B cell (primary cell): ENCODE results near the gene PAX2. TPM values are rescaled to one million over a fixed set of nuclear protein-coding genes. Genes with fewer than 3 reads are reported as not detected.

Source experiments
- ATAC-seq: fragments of 200-7000 bp; cut with Tn5 transposase; one replicate; pipeline ENCODE4 v1.10.0; 2021; ENCODE audit warnings: low read depth, mild to moderate bottlenecking, moderate number of reproducible peaks, moderate library complexity
- CTCF ChIA-PET: fragments of 350-600 bp; sonication (Branson Sonifier 250); formaldehyde crosslinking; loops from one replicate; lab custom pipeline; 2021; ENCODE audit warnings: antibody characterized with exemption, inconsistent platforms; lab: Charles Lee
- POLR2A ChIA-PET: fragments of 350-600 bp; sonication (Branson Sonifier 250); formaldehyde crosslinking; loops from one replicate; lab custom pipeline; 2021; ENCODE audit warnings: antibody characterized with exemption; lab: Charles Lee
- DNase-seq: peaks from one replicate; pipeline ENCODE4 v3.0.0; 2013
- H2AFZ ChIP-seq: 2 replicates; pipeline ENCODE4 v1.6.1; 2012; ENCODE audit warnings: mild to moderate bottlenecking, low read depth, low read length; ENCODE audit not compliant: insufficient read depth, poor library complexity, severe bottlenecking
- H3K27ac ChIP-seq, 2 donors: 1 replicate in 1 of 2; 2 replicates in 1 of 2; pipeline ENCODE4 v1.5.1; 2012 to 2013; ENCODE audit warnings: low read length in 2 of 2, mild to moderate bottlenecking in 2 of 2, moderate library complexity in 1 of 2
- H3K27me3 ChIP-seq, 4 experiments: fragments of 200-600 bp in 1 of 4; sonication (generic) in 1 of 4; replicated peaks in 1 of 4; 1 replicate in 2 of 4; 2 replicates in 2 of 4; pipeline versions ENCODE4 v1.6.1 to v1.7.0; 2013 to 2016; ENCODE audit warnings: low read length in 3 of 4, mild to moderate bottlenecking in 2 of 4, mixed read lengths in 1 of 4, moderate library complexity in 1 of 4; ENCODE audit not compliant: insufficient read depth in 4 of 4, control insufficient read depth in 3 of 4; ENCODE audit errors: control extremely low read depth in 1 of 4
- H3K36me3 ChIP-seq, 2 experiments: replicated peaks in 1 of 2; 1 replicate in 1 of 2; 2 replicates in 1 of 2; pipeline versions ENCODE4 v1.6.1 to v1.7.1; 2013; ENCODE audit warnings: low read length in 1 of 2; ENCODE audit not compliant: insufficient read depth in 2 of 2, control insufficient read depth in 1 of 2; ENCODE audit errors: control extremely low read depth in 1 of 2, extremely low read depth in 1 of 2
- H3K4me1 ChIP-seq, 2 donors: fragments of 200-600 bp in 1 of 2; sonication (generic) in 1 of 2; 1 replicate in 1 of 2; 2 replicates in 1 of 2; pipeline versions ENCODE4 v1.5.1 to v1.6.1; 2013 to 2017; ENCODE audit warnings: low read length in 2 of 2; ENCODE audit not compliant: control insufficient read depth in 2 of 2, insufficient read depth in 2 of 2
- H3K4me2 ChIP-seq: replicated peaks from 2 replicates; pipeline ENCODE3; 2012; ENCODE audit warnings: mild to moderate bottlenecking, low read depth, low read length; ENCODE audit not compliant: poor library complexity, severe bottlenecking
- H3K4me3 ChIP-seq, 5 experiments: fragments of 200-600 bp in 1 of 5; sonication (generic) in 1 of 5; 1 replicate in 3 of 5; 2 replicates in 2 of 5; pipeline versions ENCODE4 v1.5.1 to v1.7.0; 2011 to 2016; ENCODE audit warnings: low read length in 4 of 5, mild to moderate bottlenecking in 4 of 5, low read depth in 2 of 5, control low read depth in 1 of 5, moderate library complexity in 1 of 5; ENCODE audit not compliant: insufficient read depth in 1 of 5; ENCODE audit errors: control extremely low read depth in 1 of 5, extremely low read depth in 1 of 5
- H3K79me2 ChIP-seq: fragments of 200-600 bp; sonication (generic); one replicate; pipeline ENCODE4 v1.6.0; 2016; ENCODE audit warnings: low read length; ENCODE audit not compliant: control insufficient read depth, insufficient read depth
- H3K9ac ChIP-seq: fragments of 200-600 bp; sonication (generic); 2 replicates; pipeline ENCODE4 v1.6.1; 2017; ENCODE audit warnings: mild to moderate bottlenecking, low read length, moderate library complexity
- H3K9me3 ChIP-seq, 3 donors: one replicate each; pipeline versions ENCODE4 v1.6.1 to v1.7.1; 2013; ENCODE audit warnings: low read length in 2 of 3; ENCODE audit not compliant: control insufficient read depth in 2 of 3, insufficient read depth in 1 of 3; ENCODE audit errors: control extremely low read depth in 1 of 3
- H4K20me1 ChIP-seq: 2 replicates; pipeline ENCODE4 v1.6.0; 2012; ENCODE audit warnings: mild to moderate bottlenecking, low read length; ENCODE audit not compliant: insufficient read depth, control insufficient read depth, poor library complexity, severe bottlenecking
- H3K27ac Mint-ChIP-seq: one replicate; pipeline ENCODE4 v1.8.0; 2021; ENCODE audit warnings: mixed read lengths
- H3K27me3 Mint-ChIP-seq: one replicate; pipeline ENCODE4 v1.8.0; 2021; ENCODE audit warnings: mixed read lengths
- H3K4me1 Mint-ChIP-seq: one replicate; pipeline ENCODE4 v1.8.0; 2021; ENCODE audit warnings: mixed read lengths
- H3K4me3 Mint-ChIP-seq: one replicate; pipeline ENCODE4 v1.8.0; 2021; ENCODE audit warnings: mixed read lengths
- H3K9me3 Mint-ChIP-seq: one replicate; pipeline ENCODE4 v1.8.0; 2022; ENCODE audit warnings: mixed read lengths; ENCODE audit not compliant: insufficient read depth
- EZH2 ChIP-seq: IDR thresholded peaks from 2 replicates; pipeline ENCODE4 v1.6.1; 2012; ENCODE audit warnings: borderline replicate concordance, low read depth, mild to moderate bottlenecking, moderate library complexity, low read length; ENCODE audit not compliant: insufficient read depth, poor library complexity, severe bottlenecking
- WGBS: methylation state at CpG from one replicate; pipeline ENCODE4 v1.1.5; 2013; ENCODE audit warnings: missing lambda C conversion rate; ENCODE audit not compliant: insufficient coverage; 5-methylcytosine and 5-hydroxymethylcytosine counted together
- intact Hi-C: fragments of 100-400 bp; cut with micrococcal nuclease; formaldehyde crosslinking; loops from one replicate; pipeline ENCODE4 v1.10.0; 2022
- polyA plus RNA-seq: library from polyadenylated mRNA; depleted of rRNA; stranded (reverse); fragments of >200 nt; gene quantifications from 2 replicates; pipeline ENCODE4 v1.2.3, GENCODE V29; 2012
- total RNA-seq, 2 donors: library from RNA; stranded (reverse); fragments of 120-200 nt in 1 of 2; gene quantifications; 1 replicate in 1 of 2; 2 replicates in 1 of 2; pipeline versions ENCODE4 v1.2.3 to v1.2.4, GENCODE V29; 2013 to 2022
- TF ChIP-seq, protein P1 (sequence below): fragments of 200-600 bp; IDR thresholded peaks from one replicate; pipeline ENCODE4 v1.8.0; 2022; ENCODE audit warnings: antibody characterized with exemption, mild to moderate bottlenecking

PAX2 gene
- total and polyA plus RNA-seq, 2 donors (not counting 1 experiment from before 2014, with no cell fraction given): 0.12 TPM; not detected in 1

DNA sequence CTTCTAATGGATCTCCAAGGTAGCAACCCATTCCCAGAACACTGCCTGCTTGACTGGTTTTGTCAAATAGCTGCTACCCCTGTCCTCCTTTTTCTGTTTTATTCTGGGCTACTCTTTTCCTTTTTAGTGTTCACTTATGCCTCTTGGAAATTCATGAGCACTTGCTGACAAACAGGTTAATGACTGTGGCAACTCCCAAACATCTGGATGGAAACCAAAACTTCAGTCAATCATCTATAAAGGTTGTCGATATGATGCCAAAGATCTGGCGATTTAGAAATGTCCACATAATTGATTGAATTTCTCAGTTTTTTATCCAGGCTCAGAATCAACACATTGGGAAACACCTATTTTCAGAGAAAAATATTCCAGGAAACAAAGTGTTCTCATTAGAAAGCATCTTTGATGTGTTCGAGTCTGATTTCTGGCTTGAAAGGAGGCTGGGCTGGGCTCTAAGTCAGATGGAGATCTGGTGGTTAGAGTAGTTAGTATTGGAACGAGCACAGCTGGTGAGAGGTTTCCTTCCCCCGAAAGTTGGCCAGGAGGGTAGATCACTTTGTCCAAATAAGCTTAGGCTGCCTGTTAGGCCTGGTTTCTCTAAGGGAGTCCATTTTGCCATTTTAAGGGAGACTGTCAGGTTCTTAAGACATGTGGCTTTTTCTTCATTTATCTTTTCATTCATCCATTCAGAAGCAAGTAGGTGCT lies 17.8 kb downstream of the PAX2 start:
- TF ChIP-seq, protein P1, sequence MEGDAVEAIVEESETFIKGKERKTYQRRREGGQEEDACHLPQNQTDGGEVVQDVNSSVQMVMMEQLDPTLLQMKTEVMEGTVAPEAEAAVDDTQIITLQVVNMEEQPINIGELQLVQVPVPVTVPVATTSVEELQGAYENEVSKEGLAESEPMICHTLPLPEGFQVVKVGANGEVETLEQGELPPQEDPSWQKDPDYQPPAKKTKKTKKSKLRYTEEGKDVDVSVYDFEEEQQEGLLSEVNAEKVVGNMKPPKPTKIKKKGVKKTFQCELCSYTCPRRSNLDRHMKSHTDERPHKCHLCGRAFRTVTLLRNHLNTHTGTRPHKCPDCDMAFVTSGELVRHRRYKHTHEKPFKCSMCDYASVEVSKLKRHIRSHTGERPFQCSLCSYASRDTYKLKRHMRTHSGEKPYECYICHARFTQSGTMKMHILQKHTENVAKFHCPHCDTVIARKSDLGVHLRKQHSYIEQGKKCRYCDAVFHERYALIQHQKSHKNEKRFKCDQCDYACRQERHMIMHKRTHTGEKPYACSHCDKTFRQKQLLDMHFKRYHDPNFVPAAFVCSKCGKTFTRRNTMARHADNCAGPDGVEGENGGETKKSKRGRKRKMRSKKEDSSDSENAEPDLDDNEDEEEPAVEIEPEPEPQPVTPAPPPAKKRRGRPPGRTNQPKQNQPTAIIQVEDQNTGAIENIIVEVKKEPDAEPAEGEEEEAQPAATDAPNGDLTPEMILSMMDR: no peak
- TF ChIP-seq EZH2: no peak
- no peak overlapping the region for H3K4me2 ChIP-seq
- DNase-seq (no peak), ATAC-seq (no peak)
- H3K9me3 ChIP-seq: no peaks in the 10 kb centered on the region
- H3K4me3 ChIP-seq: no peak overlapping the region
- no peaks in the 10 kb centered on the region for H3K79me2 ChIP-seq
- WGBS: 60% methylated on average over 3 of the region's 5 CpGs
- ChIA-PET POLR2A (no interaction called here), CTCF (no interaction called here)
- no peak overlapping the region for H3K4me3 Mint-ChIP-seq
- no peak overlapping the region for H2AFZ ChIP-seq
- intact Hi-C loops: no loop called here
- H3K9me3 Mint-ChIP-seq: no peaks in the 10 kb centered on the region
- H4K20me1 ChIP-seq: no peaks in the 10 kb centered on the region
- H3K9ac ChIP-seq: no peak overlapping the region
- H3K27me3 ChIP-seq: peaks cover 0 to 37% (median 21%) of the 10 kb centered on the region in 4 experiments
- H3K27ac ChIP-seq: no peak overlapping the region
- no peaks in the 10 kb centered on the region for H3K4me1 Mint-ChIP-seq
- peaks cover 69% of the 10 kb centered on the region for H3K27me3 Mint-ChIP-seq
- no peaks in the 10 kb centered on the region for H3K4me1 ChIP-seq
- no peaks in the 10 kb centered on the region for H3K36me3 ChIP-seq
- H3K27ac Mint-ChIP-seq: no peak overlapping the region

DNA sequence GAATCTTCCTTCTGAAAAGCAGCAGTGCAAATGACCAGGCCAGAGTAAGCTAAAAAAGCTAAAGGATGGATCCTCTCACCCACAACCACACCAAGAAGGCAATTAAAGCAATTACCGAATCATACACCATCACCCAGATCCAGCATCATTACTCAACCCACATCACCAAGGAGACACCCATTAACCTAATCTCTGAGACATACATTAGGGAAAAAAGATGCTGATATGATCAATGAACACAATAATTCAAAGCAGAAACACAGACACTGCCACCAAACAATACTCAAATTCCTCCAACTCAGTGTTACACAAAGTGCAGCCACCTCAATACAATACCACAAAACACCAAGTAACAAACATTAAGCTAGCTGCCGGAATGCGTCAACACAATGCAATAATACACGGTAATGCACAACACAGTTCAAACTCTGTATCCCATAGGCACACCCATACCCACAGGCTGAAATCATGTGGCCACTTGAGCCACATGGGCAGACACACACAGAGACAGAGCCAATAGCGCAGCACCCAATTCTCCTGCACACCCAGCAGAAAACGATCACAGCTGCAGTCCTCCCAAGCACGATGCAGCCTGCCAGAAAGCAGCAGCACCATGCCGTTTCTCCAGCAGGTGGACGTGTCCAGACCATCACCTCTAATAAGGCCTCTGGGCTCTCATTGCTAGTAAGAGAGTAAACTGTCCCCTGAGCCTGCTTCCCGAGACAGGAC lies 21.5 kb downstream of the PAX2 start:
- POLR2A ChIA-PET: no interaction called here
- intact Hi-C loops: no loop called here
- Histone ChIP-seq H3K36me3 (no peaks in the 10 kb centered on the region), H2AFZ (no peak overlapping the region), H3K79me2 (no peaks in the 10 kb centered on the region), H3K4me2 (no peak overlapping the region), H3K27ac (no peak overlapping the region), H3K4me3 (no peak overlapping the region), H3K9ac (no peak overlapping the region), H3K4me1 (no peaks in the 10 kb centered on the region), H3K9me3 (no peaks in the 10 kb centered on the region), H4K20me1 (no peaks in the 10 kb centered on the region), H3K27me3 (peaks cover 0 to 23% (median 11%) of the 10 kb centered on the region in 4 experiments)
- Mint-ChIP-seq H3K9me3 (no peaks in the 10 kb centered on the region), H3K27ac (no peak overlapping the region), H3K4me3 (no peak overlapping the region), H3K4me1 (no peaks in the 10 kb centered on the region), H3K27me3 (peaks cover 44% of the 10 kb centered on the region)
- CTCF ChIA-PET: no interaction called here
- DNase-seq (no peak), ATAC-seq (no peak)
- TF ChIP-seq EZH2: no peak
- TF ChIP-seq, protein P1: no peak
- WGBS: 77% methylated on average over 9 of the region's 10 CpGs
